Ascending aorta (tissue), 2 donors: ENCODE measurements around the gene CEACAM6. TPM values are rescaled to one million over a fixed set of nuclear protein-coding genes. Genes with fewer than 3 reads are reported as not detected.

ENCODE experiments used
- DNase-seq, 2 donors: peaks; one replicate each; pipeline ENCODE4 v3.0.0-alpha.2; 2019; ENCODE audit warnings: low spot score in 2 of 2
- H3K27ac ChIP-seq, 2 donors: fragments of 200-600 bp; sonication (generic); one replicate each; pipeline ENCODE4 v1.5.1; 2016 to 2017; ENCODE audit warnings: mild to moderate bottlenecking in 1 of 2
- H3K27me3 ChIP-seq: fragments of 200-600 bp; sonication (generic); one replicate; pipeline ENCODE4 v1.5.1; 2017
- H3K36me3 ChIP-seq, 2 donors: fragments of 200-600 bp; sonication (generic); one replicate each; pipeline ENCODE4 v1.5.1; 2016
- H3K4me1 ChIP-seq, 2 donors: fragments of 200-600 bp; sonication (generic); one replicate each; pipeline ENCODE4 v1.5.1; 2016 to 2017; ENCODE audit warnings: mild to moderate bottlenecking in 1 of 2
- H3K4me3 ChIP-seq, 2 donors: fragments of 200-600 bp; sonication (generic); one replicate each; pipeline ENCODE4 v1.5.1; 2016 to 2017; ENCODE audit warnings: mild to moderate bottlenecking in 1 of 2
- H3K9me3 ChIP-seq, 2 donors: fragments of 200-600 bp; sonication (generic); one replicate each; pipeline ENCODE4 v1.5.1; 2016
- CTCF ChIP-seq, 3 experiments: fragments of 200-600 bp in 2 of 3; fragments of 450-650 bp in 1 of 3; sonication (generic) in 2 of 3; IDR thresholded peaks; one replicate each; pipeline ENCODE4 v1.5.1; 2016 to 2019; ENCODE audit warnings: antibody characterized with exemption in 3 of 3, mild to moderate bottlenecking in 1 of 3, moderate library complexity in 1 of 3
- intact Hi-C: fragments of 100-400 bp; cut with DNase I; formaldehyde crosslinking; loops from one replicate; pipeline ENCODE4 v1.15.1; 2023
- total RNA-seq: library from RNA; depleted of rRNA; stranded (reverse); fragments of >200 nt; gene quantifications from one replicate; pipeline ENCODE4 v1.1.0, GENCODE V29; 2016

The CEACAM6 gene
- total RNA-seq, 1 donor from 2014 or later = not detected

DNA sequence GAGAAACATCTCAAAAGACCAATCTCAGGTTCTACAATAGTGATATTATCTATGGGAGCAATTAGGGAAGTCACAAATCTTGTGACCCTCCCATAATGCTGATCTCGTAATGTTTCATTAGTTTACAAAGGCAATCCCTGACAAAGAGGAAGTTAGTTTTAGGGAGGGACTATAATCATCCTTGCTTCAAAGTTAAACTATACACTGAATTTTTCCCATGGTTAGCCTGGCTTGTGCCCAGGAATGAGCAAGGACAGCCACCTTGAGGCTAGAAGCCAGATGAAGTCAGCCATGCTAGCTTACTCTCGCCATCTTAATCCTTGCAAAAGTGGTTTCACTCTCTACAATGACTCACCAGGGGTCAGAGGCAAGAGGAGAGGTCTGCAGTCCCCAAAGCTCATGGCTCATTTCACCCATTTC lies 46.5 kb downstream of the CEACAM6 start:
- Histone ChIP-seq H3K9me3 (peaks cover 0 to 5% of the 10 kb centered on the region in 2 donors), H3K27ac (no peak overlapping the region), H3K27me3 (no peaks in the 10 kb centered on the region), H3K36me3 (no peaks in the 10 kb centered on the region), H3K4me1 (no peaks in the 10 kb centered on the region), H3K4me3 (no peak overlapping the region)
- intact Hi-C loops = no loop called here
- DNase-seq = peak in 1 of 2 donors; percentile 35
- no peak for TF ChIP-seq CTCF (IDR thresholded peaks at IDR 0.05)

DNA sequence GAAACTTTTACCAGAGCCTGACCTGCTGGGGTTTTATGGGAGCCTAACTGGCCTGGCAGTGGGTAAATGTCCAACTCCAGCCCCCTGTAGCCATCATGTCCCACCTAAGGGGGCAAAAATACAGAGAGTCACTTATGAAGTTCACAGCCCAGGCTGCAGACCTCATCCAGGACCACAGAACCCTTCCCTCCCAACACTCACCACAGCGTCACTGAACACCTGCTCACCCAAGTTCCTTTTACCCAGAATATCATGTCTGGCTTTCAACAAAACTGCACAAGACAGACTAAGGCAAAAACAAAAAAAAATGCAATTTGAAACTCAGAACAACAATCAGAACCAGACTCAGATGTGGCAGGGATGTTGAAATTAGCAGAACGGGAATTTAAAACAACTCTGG lies 47.4 kb downstream of the CEACAM6 start:
- Histone ChIP-seq H3K9me3 (peaks cover 0 to 5% of the 10 kb centered on the region in 2 donors), H3K27ac (no peak overlapping the region), H3K27me3 (no peaks in the 10 kb centered on the region), H3K4me3 (no peak overlapping the region), H3K4me1 (no peaks in the 10 kb centered on the region), H3K36me3 (no peaks in the 10 kb centered on the region)
- intact Hi-C loops = no loop called here
- TF ChIP-seq CTCF (IDR thresholded peaks at IDR 0.05) = no peak
- DNase-seq = peak in 1 of 2 donors; percentile 15

GRCh38 chr19:41804336-41804735 lies 49.0 kb downstream of the CEACAM6 start:
- Histone ChIP-seq H3K27me3 (no peaks in the 10 kb centered on the region), H3K4me1 (no peaks in the 10 kb centered on the region), H3K36me3 (no peaks in the 10 kb centered on the region), H3K9me3 (peaks cover 0 to 5% of the 10 kb centered on the region in 2 donors), H3K4me3 (no peak overlapping the region), H3K27ac (no peak overlapping the region)
- intact Hi-C loops = no loop called here
- no peak for TF ChIP-seq CTCF (IDR thresholded peaks at IDR 0.05)
- no peak for DNase-seq

DNA sequence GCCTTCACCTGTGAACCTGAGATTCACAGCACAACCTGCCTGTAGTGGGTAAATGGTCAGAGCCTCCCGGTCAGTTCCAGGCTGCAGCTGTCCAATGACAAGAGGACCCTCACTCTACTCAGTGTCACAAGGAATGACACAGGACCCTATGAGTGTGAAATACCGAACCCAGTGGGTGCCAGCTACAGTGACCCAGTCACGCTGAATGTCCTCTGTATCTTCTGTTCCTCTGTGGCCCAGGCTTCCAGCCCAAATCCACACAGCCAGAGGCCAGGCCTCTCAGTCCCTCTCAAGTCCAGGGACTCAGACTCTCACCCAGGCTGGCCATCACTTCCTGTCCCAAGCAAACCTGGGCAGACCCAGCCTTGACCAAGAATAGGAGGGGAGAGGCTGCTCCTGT lies 51.8 kb downstream of the CEACAM6 start:
- H3K9me3 ChIP-seq = no peaks in the 10 kb centered on the region
- no peak overlapping the region for H3K4me3 ChIP-seq
- H3K27me3 ChIP-seq = no peaks in the 10 kb centered on the region
- H3K4me1 ChIP-seq = no peaks in the 10 kb centered on the region
- TF ChIP-seq CTCF (IDR thresholded peaks at IDR 0.05) = no peak
- intact Hi-C loops = no loop called here
- DNase-seq = peak in 1 of 2 donors; percentile 25
- H3K36me3 ChIP-seq = no peaks in the 10 kb centered on the region
- H3K27ac ChIP-seq = no peak overlapping the region

DNA sequence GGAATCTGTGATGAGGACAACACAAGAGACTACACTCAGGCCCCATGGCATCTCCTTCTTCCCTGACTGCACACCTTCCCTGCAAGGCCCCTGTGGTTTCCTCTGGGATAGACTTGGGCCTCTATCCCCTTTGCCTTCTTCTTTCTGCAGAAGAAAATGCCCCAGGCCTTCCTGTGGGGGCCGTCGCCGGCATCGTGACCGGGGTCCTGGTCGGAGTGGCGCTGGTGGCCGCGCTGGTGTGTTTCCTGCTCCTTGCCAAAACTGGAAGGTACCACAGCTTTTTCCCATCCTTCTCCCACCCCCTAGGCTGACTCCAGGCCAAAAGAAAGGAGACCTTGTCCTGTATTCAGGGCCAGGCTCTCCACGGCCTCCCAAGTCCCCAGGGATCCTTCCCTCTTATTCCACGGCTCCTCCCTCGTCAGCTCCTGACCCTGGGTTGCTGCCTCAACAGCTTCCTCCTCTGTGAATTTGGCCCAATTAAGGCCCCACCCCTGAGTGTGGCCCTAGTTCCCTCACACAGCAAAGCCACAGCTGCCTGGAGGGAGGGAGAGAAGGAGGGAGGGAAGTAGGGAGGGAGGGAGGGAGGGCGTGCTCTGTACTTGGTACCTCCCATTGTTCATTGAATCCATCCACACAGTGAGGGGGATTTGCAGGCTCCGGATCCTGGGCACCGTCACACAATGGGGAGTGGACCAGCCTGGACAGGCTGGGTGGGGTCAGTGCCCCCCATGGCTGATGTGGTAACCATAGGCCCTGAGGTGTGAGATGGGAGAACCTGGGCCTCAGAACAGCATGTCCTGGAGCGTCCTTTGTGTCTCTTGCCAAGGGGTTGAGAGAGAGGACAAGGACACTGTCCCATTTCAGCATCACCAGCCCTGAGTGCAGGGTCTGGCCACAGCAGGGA lies 53.6 kb downstream of the CEACAM6 start:
- intact Hi-C loops = no loop called here
- Histone ChIP-seq H3K36me3 (no peaks in the 10 kb centered on the region), H3K4me3 (no peak overlapping the region), H3K27ac (no peak overlapping the region), H3K27me3 (no peaks in the 10 kb centered on the region), H3K9me3 (no peaks in the 10 kb centered on the region), H3K4me1 (no peaks in the 10 kb centered on the region)
- TF ChIP-seq CTCF (IDR thresholded peaks at IDR 0.05) = no peak
- DNase-seq = no peak
